ENCODE measurements around the gene CCDC51. TPM values are rescaled to one million over a fixed set of nuclear protein-coding genes. Genes with fewer than 3 reads are reported as not detected.
A peak's percentile ranks its signal among the peaks of the same experiment; 100 is the strongest.

The CCDC51 gene
- total and polyA plus RNA-seq, 9 of the 15 experiments (the other 6 are each of a cell fraction or from before 2014, with no cell fraction given): 6.5 to 18.6 (median 15.7) TPM

DNA sequence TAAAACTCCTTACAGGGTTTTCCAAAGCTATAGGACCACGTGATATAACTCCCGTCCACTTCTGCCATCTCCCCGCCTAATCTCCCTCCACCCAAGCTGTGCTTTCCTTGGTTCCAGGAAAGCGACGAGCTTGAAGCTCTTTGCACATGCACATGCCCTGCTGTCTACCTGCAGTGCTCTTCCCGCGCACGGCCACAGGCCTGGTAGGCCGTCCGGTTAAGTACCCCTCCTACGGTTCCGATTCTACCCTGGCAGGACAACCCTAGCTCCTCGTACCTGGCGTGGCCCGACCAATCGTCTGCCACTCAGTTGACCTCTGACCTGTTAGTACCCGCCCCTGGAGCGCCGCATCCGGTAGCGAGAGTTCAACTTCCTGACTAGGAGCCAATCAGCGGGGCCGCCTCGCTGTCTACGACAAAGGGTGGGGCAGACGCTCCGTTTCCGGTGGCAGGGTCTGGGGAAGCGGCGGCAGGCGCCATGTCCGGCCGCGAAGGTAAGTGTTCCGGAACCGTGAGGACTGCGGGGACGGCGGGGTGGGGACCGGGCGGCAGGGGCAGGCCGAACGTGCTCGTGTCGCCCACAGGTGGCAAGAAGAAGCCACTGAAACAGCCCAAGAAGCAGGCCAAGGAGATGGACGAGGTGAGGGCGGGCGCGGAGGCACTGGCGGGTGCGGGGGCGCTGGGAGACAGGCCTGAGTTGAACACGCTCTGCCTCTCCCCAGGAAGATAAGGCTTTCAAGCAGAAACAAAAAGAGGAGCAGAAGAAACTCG lies at the start of gene CCDC51, which contains the start of gene TMA7 (continued):
- TF ChIP-seq, protein P1, sequence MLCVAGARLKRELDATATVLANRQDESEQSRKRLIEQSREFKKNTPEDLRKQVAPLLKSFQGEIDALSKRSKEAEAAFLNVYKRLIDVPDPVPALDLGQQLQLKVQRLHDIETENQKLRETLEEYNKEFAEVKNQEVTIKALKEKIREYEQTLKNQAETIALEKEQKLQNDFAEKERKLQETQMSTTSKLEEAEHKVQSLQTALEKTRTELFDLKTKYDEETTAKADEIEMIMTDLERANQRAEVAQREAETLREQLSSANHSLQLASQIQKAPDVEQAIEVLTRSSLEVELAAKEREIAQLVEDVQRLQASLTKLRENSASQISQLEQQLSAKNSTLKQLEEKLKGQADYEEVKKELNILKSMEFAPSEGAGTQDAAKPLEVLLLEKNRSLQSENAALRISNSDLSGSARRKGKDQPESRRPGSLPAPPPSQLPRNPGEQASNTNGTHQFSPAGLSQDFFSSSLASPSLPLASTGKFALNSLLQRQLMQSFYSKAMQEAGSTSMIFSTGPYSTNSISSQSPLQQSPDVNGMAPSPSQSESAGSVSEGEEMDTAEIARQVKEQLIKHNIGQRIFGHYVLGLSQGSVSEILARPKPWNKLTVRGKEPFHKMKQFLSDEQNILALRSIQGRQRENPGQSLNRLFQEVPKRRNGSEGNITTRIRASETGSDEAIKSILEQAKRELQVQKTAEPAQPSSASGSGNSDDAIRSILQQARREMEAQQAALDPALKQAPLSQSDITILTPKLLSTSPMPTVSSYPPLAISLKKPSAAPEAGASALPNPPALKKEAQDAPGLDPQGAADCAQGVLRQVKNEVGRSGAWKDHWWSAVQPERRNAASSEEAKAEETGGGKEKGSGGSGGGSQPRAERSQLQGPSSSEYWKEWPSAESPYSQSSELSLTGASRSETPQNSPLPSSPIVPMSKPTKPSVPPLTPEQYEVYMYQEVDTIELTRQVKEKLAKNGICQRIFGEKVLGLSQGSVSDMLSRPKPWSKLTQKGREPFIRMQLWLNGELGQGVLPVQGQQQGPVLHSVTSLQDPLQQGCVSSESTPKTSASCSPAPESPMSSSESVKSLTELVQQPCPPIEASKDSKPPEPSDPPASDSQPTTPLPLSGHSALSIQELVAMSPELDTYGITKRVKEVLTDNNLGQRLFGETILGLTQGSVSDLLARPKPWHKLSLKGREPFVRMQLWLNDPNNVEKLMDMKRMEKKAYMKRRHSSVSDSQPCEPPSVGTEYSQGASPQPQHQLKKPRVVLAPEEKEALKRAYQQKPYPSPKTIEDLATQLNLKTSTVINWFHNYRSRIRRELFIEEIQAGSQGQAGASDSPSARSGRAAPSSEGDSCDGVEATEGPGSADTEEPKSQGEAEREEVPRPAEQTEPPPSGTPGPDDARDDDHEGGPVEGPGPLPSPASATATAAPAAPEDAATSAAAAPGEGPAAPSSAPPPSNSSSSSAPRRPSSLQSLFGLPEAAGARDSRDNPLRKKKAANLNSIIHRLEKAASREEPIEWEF (CRISPR knock-in tag; IDR thresholded peaks at IDR 0.05): no peak
- TF ChIP-seq POLR2AphosphoS2 (IDR thresholded peaks at IDR 0.05; ENCODE audit: low read length) (no peak), POLR2A (conservative IDR thresholded peaks at IDR 0.05) (peak; percentile 91), ESRRA (IDR thresholded peaks at IDR 0.05; ENCODE audit: borderline replicate concordance, low read depth) (peak; percentile 37), ETV6 (IDR thresholded peaks at IDR 0.05; ENCODE audit: borderline replicate concordance in 1 of 2, low read depth in 2 of 2, low read length in 1 of 2) (no peak), ETV6 (CRISPR knock-in tag; IDR thresholded peaks at IDR 0.05; ENCODE audit: borderline replicate concordance) (no peak), BRD4 (IDR thresholded peaks at IDR 0.05) (0 out of 2 replicates have a peak, but pooled peaks have one; percentile 40), RBM15 (IDR thresholded peaks at IDR 0.05; ENCODE audit: insufficient read depth, low read length) (no peak), BHLHE40 (IDR thresholded peaks at IDR 0.05; ENCODE audit: low read length) (no peak), ELF1 (tag; IDR thresholded peaks at IDR 0.05) (peak; percentile 92)
- TF ChIP-seq, protein P2, sequence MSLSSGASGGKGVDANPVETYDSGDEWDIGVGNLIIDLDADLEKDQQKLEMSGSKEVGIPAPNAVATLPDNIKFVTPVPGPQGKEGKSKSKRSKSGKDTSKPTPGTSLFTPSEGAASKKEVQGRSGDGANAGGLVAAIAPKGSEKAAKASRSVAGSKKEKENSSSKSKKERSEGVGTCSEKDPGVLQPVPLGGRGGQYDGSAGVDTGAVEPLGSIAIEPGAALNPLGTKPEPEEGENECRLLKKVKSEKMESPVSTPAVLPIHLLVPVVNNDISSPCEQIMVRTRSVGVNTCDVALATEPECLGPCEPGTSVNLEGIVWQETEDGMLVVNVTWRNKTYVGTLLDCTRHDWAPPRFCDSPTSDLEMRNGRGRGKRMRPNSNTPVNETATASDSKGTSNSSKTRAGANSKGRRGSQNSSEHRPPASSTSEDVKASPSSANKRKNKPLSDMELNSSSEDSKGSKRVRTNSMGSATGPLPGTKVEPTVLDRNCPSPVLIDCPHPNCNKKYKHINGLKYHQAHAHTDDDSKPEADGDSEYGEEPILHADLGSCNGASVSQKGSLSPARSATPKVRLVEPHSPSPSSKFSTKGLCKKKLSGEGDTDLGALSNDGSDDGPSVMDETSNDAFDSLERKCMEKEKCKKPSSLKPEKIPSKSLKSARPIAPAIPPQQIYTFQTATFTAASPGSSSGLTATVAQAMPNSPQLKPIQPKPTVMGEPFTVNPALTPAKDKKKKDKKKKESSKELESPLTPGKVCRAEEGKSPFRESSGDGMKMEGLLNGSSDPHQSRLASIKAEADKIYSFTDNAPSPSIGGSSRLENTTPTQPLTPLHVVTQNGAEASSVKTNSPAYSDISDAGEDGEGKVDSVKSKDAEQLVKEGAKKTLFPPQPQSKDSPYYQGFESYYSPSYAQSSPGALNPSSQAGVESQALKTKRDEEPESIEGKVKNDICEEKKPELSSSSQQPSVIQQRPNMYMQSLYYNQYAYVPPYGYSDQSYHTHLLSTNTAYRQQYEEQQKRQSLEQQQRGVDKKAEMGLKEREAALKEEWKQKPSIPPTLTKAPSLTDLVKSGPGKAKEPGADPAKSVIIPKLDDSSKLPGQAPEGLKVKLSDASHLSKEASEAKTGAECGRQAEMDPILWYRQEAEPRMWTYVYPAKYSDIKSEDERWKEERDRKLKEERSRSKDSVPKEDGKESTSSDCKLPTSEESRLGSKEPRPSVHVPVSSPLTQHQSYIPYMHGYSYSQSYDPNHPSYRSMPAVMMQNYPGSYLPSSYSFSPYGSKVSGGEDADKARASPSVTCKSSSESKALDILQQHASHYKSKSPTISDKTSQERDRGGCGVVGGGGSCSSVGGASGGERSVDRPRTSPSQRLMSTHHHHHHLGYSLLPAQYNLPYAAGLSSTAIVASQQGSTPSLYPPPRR (CRISPR knock-in tag; IDR thresholded peaks at IDR 0.05; ENCODE audit: borderline replicate concordance): no peak
- TF ChIP-seq, protein P3, sequence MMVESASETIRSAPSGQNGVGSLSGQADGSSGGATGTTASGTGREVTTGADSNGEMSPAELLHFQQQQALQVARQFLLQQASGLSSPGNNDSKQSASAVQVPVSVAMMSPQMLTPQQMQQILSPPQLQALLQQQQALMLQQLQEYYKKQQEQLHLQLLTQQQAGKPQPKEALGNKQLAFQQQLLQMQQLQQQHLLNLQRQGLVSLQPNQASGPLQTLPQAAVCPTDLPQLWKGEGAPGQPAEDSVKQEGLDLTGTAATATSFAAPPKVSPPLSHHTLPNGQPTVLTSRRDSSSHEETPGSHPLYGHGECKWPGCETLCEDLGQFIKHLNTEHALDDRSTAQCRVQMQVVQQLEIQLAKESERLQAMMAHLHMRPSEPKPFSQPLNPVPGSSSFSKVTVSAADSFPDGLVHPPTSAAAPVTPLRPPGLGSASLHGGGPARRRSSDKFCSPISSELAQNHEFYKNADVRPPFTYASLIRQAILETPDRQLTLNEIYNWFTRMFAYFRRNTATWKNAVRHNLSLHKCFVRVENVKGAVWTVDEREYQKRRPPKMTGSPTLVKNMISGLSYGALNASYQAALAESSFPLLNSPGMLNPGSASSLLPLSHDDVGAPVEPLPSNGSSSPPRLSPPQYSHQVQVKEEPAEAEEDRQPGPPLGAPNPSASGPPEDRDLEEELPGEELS (CRISPR knock-in tag; IDR thresholded peaks at IDR 0.05; ENCODE audit: borderline replicate concordance): no peak
- TF ChIP-seq, protein P4, sequence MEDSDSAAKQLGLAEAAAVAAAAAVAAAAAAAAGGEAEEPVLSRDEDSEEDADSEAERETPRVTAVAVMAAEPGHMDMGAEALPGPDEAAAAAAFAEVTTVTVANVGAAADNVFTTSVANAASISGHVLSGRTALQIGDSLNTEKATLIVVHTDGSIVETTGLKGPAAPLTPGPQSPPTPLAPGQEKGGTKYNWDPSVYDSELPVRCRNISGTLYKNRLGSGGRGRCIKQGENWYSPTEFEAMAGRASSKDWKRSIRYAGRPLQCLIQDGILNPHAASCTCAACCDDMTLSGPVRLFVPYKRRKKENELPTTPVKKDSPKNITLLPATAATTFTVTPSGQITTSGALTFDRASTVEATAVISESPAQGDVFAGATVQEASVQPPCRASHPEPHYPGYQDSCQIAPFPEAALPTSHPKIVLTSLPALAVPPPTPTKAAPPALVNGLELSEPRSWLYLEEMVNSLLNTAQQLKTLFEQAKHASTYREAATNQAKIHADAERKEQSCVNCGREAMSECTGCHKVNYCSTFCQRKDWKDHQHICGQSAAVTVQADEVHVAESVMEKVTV (CRISPR knock-in tag; IDR thresholded peaks at IDR 0.05): no peak

Measured in K562 (cell line).